ENCODE measurements around the gene IL17B.
A peak's percentile ranks its signal among the peaks of the same experiment; 100 is the strongest.

The IL17B gene

DNA sequence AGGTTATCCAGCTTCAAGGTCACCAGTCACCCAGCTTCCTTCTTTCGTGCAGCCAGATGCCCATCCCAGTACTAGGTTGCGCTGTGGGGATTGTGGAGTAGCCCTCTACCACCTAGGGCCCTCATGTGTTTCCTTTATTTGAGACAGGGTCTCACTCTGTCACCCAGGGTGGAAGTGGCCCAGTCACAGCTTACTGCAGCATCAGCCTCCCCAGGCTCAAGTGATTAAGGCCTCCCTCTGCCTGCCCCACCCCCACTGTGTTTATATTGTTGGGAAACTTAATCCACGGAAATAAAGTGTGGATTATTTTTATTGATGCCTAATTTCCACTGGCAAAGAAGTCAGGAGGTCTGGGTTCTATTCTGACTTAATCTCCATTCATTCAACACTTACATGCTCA, 4.3 kb downstream of the IL17B start:
- CTCF ChIA-PET = interaction anchor here (0.9 to 3.3 kb wide), 5 partner anchors 8 to 190 kb away, joined by 3 to 19 read pairs (median 8); no protein-coding TSS in a partner anchor
- TF ChIP-seq, protein P1, sequence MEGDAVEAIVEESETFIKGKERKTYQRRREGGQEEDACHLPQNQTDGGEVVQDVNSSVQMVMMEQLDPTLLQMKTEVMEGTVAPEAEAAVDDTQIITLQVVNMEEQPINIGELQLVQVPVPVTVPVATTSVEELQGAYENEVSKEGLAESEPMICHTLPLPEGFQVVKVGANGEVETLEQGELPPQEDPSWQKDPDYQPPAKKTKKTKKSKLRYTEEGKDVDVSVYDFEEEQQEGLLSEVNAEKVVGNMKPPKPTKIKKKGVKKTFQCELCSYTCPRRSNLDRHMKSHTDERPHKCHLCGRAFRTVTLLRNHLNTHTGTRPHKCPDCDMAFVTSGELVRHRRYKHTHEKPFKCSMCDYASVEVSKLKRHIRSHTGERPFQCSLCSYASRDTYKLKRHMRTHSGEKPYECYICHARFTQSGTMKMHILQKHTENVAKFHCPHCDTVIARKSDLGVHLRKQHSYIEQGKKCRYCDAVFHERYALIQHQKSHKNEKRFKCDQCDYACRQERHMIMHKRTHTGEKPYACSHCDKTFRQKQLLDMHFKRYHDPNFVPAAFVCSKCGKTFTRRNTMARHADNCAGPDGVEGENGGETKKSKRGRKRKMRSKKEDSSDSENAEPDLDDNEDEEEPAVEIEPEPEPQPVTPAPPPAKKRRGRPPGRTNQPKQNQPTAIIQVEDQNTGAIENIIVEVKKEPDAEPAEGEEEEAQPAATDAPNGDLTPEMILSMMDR (IDR thresholded peaks at IDR 0.05; ENCODE audit: control extremely low read depth, extremely low read depth, low read depth, missing control alignments) = no peak
- no peak for DNase-seq (ENCODE audit: extremely low spot score)
- POLR2A ChIA-PET = no interaction called here

DNA sequence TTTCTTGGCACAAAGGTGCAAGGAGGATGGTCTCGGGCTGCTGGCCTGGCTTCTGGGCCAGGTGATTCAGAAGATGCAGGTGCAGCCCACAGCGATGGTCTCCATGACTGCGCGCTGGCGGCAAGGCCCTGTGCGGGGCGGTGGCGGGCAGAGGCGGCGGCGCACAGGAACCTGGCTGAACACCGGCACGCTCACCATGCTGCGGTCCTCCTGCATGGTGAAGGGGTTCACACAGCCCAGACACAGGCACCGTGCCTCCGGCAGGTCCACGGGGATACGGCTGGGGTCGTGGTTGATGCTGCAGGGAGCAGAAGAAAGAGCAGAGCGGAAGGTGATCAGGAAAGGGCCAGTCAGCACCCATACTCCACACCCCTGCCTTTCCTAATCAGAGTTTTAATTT, 4.8 kb downstream of the IL17B start:
- DNase-seq (ENCODE audit: extremely low spot score) = no peak
- CTCF ChIA-PET = interaction anchor here (1.3 to 9.0 kb wide), 6 partner anchors 6 to 190 kb away, joined by 4 to 152 read pairs (median 8); partner anchors contain the start of gene IL17B

GRCh38 chr5:149372932-149373331, 6.2 kb downstream of the IL17B start:
- no peak for DNase-seq (ENCODE audit: extremely low spot score)
- ChIA-PET CTCF (interaction anchor here (0.9 to 9.0 kb wide), 15 partner anchors 8 to 192 kb away, joined by 3 to 186 read pairs (median 5); partner anchors contain the start of genes IL17B and PCYOX1L), POLR2A (interaction anchor here (1.5 kb wide), 1 partner anchor 28 kb away, joined by 3 read pairs; the partner anchor contains the start of gene GRPEL2)
- TF ChIP-seq, protein P1 (IDR thresholded peaks at IDR 0.05; ENCODE audit: control extremely low read depth, extremely low read depth, low read depth, missing control alignments) = no peak

More for the DNA sequence above, 4.8 kb downstream of the IL17B start:
- TF ChIP-seq, protein P1 (IDR thresholded peaks at IDR 0.05; ENCODE audit: control extremely low read depth, extremely low read depth, low read depth, missing control alignments) = no peak
- POLR2A ChIA-PET = no interaction called here

- POLR2A ChIA-PET = interaction anchor here (1.5 kb wide), 1 partner anchor 27 kb away, joined by 3 read pairs; the partner anchor contains the start of gene GRPEL2
- TF ChIP-seq, protein P1 (IDR thresholded peaks at IDR 0.05; ENCODE audit: control extremely low read depth, extremely low read depth, low read depth, missing control alignments) = no peak
- CTCF ChIA-PET = interaction anchor here (0.6 to 9.0 kb wide), 39 partner anchors 9 to 639 kb away, joined by 3 to 186 read pairs (median 4); partner anchors contain the start of genes GRPEL2, IL17B and PCYOX1L
- no peak for DNase-seq (ENCODE audit: extremely low spot score)
These were observed 6.9 kb downstream of the IL17B start for GRCh38 chr5:149372076-149372795.

GRCh38 chr5:149371296-149371962, 7.7 kb downstream of the IL17B start:
- peak; percentile 79 for DNase-seq (ENCODE audit: extremely low spot score)
- POLR2A ChIA-PET = interaction anchor here (1.5 kb wide), 1 partner anchor 26 kb away, joined by 3 read pairs; the partner anchor contains the start of gene GRPEL2
- TF ChIP-seq, protein P1 (IDR thresholded peaks at IDR 0.05; ENCODE audit: control extremely low read depth, extremely low read depth, low read depth, missing control alignments) = peak; percentile 84
- CTCF ChIA-PET = interaction anchor here (0.6 to 9.0 kb wide), 39 partner anchors 9 to 638 kb away, joined by 3 to 186 read pairs (median 4); partner anchors contain the start of genes GRPEL2, IL17B and PCYOX1L

GRCh38 chr5:149370878-149371277, 8.2 kb downstream of the IL17B start:
- TF ChIP-seq, protein P1 (IDR thresholded peaks at IDR 0.05; ENCODE audit: control extremely low read depth, extremely low read depth, low read depth, missing control alignments) = no peak
- no peak for DNase-seq (ENCODE audit: extremely low spot score)
- CTCF ChIA-PET = interaction anchor here (1.0 to 9.0 kb wide), 25 partner anchors 10 to 251 kb away, joined by 3 to 186 read pairs (median 5); partner anchors contain the start of genes GRPEL2, IL17B and PCYOX1L
- POLR2A ChIA-PET = no interaction called here

Measured in GM10248 (cell line).